Measurements from ENCODE around the gene TEP1.
"Not testable (repeated sequence)": the region's sequence is repeated elsewhere in the genome, so short reads cannot be mapped to it uniquely, and the experiment has no call there.

DNA sequence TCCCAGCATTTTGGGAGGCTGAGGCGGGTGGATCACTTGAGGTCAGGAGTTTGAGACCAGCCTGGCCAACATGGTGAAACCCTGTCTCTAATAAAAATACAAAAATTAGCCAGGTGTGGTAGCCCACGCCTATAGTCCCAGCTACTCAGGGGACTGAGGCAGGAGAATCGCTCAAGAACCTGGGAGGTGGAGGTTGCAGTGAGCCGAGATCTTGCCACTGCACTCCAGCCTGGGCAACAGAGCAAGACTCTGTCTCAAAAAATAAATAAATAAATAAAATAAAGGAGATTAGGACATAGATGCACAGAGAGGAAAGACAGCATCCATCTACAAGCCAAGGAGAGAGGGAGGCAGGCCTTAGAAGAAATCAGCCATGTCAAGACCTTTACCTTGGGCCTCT is 72.3 kb downstream of the TEP1 start:
- TF ChIP-seq, protein P1, sequence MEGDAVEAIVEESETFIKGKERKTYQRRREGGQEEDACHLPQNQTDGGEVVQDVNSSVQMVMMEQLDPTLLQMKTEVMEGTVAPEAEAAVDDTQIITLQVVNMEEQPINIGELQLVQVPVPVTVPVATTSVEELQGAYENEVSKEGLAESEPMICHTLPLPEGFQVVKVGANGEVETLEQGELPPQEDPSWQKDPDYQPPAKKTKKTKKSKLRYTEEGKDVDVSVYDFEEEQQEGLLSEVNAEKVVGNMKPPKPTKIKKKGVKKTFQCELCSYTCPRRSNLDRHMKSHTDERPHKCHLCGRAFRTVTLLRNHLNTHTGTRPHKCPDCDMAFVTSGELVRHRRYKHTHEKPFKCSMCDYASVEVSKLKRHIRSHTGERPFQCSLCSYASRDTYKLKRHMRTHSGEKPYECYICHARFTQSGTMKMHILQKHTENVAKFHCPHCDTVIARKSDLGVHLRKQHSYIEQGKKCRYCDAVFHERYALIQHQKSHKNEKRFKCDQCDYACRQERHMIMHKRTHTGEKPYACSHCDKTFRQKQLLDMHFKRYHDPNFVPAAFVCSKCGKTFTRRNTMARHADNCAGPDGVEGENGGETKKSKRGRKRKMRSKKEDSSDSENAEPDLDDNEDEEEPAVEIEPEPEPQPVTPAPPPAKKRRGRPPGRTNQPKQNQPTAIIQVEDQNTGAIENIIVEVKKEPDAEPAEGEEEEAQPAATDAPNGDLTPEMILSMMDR (IDR thresholded peaks at IDR 0.05) = not testable (repeated sequence)
- not testable (repeated sequence) for TF ChIP-seq POLR2AphosphoS5, POLR2A (IDR thresholded peaks at IDR 0.05)
